GM12873 (cell line): ENCODE results near the gene MARCHF10.

Experiments
- TF ChIP-seq, protein P1 (sequence below): IDR thresholded peaks from 2 replicates; pipeline ENCODE4 v1.5.1; 2012; ENCODE audit warnings: low read depth, mild to moderate bottlenecking, moderate library complexity, low read length, control low read depth; ENCODE audit not compliant: insufficient read depth; ENCODE audit errors: missing control alignments

Gene MARCHF10

DNA sequence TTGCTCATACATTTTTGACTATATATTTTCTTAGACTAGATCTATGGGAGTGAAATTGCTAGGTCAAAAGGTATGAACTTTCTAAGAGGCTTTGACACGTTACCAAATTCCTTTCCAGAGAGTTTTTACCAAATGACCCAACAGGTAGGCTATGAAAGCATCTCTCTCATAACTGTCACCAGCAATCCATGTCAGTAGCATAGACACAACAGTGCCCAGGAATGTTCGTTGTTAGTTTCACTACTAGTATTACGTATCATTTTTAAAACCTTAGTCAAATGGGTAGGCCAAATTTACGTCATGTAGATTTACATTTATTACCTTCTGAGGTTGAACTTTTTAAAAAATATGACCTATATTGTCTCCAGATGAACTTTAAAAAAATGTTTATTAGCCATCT lies 66.8 kb downstream of the MARCHF10 start:
- TF ChIP-seq, protein P1, sequence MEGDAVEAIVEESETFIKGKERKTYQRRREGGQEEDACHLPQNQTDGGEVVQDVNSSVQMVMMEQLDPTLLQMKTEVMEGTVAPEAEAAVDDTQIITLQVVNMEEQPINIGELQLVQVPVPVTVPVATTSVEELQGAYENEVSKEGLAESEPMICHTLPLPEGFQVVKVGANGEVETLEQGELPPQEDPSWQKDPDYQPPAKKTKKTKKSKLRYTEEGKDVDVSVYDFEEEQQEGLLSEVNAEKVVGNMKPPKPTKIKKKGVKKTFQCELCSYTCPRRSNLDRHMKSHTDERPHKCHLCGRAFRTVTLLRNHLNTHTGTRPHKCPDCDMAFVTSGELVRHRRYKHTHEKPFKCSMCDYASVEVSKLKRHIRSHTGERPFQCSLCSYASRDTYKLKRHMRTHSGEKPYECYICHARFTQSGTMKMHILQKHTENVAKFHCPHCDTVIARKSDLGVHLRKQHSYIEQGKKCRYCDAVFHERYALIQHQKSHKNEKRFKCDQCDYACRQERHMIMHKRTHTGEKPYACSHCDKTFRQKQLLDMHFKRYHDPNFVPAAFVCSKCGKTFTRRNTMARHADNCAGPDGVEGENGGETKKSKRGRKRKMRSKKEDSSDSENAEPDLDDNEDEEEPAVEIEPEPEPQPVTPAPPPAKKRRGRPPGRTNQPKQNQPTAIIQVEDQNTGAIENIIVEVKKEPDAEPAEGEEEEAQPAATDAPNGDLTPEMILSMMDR: no peak

DNA sequence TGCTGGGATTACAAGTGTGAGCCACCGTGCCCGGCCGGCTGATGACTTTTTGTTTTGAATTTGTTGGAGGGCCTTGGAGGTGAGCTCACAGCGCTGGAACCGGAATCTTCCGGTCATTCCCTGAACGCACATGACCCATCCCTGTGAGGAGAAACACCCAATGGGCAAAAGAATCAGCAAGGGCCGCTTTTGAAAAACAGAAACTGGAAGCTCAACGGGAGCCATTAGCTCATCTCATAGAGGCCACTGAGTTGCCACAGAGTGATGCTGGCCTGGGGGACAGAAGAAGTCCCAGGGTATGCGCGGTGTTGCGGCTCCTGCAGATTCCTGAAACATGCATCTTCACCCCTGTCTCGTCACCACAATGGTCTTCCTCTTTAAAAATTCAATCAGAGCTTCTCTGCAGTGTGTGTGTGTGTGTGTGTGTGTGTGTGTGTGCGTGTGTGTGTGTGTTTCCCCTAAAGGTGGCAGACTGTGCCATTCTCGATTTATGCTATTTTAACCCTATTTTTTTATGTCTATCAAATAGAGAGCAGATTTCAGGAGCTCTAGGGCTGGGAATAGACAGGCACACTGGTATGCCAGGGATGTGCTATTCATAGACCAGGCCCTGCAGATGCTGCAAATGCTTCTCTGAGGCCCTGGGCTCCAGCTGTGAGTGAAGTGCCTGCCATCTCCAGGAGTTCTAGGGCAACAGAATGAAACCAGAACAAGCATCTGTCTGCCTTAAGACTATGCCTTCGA lies 68.3 kb downstream of the MARCHF10 start:
- TF ChIP-seq, protein P1: no peak

DNA sequence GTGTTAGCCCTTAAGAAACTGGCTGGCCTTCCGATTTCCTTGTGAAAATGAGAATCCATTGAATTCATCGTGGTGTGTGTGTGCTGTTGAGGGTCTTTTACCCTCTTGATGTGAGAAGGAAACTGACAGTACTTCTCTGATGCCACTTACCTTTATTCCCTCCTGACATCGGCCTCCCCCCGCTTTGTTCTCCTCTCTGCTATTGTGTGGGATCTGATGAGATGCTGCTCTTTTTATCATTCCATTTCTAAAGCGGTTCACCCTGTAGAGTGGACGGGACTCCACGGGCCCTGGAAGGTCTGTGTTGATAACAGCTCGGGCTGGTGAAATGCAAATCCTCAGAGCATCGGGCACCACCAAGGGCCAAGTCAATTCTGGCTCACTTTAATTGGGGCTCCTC lies 69.8 kb downstream of the MARCHF10 start:
- TF ChIP-seq, protein P1: no peak

DNA sequence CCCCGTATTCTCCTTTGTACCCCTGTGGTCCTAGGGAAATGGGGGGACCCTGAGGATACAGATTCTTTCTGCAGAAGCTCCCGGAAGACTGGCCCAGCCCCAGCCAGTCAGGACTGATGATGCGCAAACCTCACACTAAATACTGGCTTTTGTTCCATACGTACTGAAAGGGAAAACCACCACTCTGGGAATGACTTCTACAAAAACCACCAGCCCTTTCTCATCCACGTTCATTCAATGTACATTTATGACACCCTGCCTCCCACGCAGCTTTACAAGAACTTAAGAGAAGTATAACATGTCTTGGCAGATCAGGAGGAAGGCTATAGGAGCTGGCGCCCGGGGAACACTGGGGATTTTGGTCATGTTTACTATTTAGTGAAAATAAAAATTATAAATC lies 70.6 kb downstream of the MARCHF10 start:
- TF ChIP-seq, protein P1: no peak

DNA sequence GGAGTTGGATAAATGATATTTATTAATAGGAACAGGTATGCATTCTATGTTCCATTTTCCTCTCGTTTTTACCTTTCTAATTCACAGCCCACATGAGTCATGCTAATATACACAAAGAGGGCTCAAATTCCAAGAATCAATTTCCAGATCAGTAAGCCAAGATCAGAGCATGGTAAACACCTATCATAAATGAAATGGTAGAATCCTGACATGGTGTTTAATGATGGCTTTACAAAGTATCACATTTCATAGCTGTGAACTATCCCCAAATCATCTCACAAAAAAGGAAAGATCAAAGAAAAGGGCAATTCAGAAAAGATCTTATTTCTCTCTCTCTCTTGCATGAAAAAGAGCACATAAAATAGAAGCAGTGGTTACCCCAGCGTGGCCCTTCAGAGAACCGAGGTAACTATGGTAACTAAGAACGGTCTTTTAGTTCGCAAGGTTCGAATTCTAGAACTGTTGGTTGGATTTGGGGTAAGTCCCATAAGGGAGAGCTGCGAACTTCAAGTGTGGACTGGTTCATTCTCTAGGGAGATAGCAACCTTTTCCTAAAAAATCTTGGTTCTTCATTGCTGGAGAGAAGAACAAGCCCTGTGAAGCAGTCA lies 73.0 kb downstream of the MARCHF10 start:
- TF ChIP-seq, protein P1: no peak

DNA sequence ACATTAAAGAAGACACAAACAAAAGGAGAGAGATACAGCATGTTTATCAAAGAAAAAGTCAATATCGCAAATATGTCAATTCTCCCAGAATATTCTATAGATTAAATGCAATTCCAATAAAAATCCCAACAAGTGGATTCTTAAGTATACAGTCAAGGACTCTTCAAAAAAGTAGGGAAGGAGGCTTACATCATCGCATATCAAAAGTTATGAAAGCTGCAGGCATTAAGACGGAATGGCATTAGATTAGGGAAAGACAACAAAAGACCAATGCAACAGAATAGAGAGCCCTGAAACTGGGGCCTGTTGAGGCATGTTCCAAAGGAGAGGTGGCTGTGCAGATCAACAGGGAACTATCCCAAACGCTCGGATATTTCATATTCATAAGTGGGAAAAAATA lies 76.0 kb downstream of the MARCHF10 start:
- TF ChIP-seq, protein P1: no peak

DNA sequence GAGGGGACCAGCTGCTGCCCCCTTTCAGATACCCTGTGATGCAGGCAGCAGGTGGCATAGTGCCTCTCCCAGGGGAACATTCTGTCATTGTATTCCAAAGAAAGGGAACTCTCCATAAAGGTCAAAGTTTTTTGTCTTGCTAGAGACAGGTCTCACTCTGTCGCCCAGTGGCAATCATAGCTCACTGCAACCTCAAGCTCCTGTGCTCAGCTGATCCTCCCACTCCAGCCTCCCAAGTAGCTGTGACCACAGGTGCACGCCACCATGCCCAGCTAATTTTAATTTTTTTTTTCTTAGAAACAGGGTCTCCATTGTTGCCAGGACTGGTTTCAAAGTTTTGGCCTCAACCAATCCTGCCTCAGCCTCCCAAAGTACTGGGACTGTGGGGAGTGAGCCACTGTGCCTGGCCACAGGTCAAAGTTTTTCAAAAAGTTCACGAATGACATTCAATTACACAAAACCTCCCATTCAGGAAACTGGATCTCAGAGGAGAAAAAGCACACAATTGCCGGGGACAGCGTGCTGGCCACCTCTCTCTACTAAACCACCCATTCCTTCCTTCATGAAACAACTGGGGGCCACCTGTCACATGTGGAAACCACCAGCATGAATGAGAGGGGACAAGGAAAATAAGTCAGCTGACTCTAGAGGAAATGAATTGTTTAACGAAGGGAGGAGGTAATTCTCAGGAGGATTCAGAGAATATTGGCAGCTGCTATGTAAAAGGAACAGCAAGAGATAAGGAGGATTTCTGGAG lies 80.0 kb downstream of the MARCHF10 start:
- TF ChIP-seq, protein P1: peak; percentile 36
